Activated CD8-positive, alpha-beta T cell treated with anti-CD3 and anti-CD28 coated beads for 36 hours (primary cell): ENCODE data around the gene DCC. TPM values are rescaled to one million over a fixed set of nuclear protein-coding genes. Genes with fewer than 3 reads are reported as not detected.

ENCODE experiments used
- ATAC-seq: fragments of 200-7000 bp; cut with Tn5 transposase; one replicate; pipeline ENCODE4 v1.10.0; 2021; ENCODE audit warnings: mild to moderate bottlenecking, moderate library complexity
- CTCF ChIA-PET: fragments of 350-600 bp; sonication (Branson Sonifier 250); formaldehyde crosslinking; loops from one replicate; lab custom pipeline; 2021; ENCODE audit warnings: antibody characterized with exemption; lab: Charles Lee
- POLR2A ChIA-PET: fragments of 350-600 bp; sonication (Branson Sonifier 250); formaldehyde crosslinking; loops from one replicate; lab custom pipeline; 2021; ENCODE audit warnings: antibody characterized with exemption; lab: Charles Lee
- DNase-seq: peaks from one replicate; pipeline ENCODE4 v3.0.0-alpha.2; 2020
- H3K27ac Mint-ChIP-seq: one replicate; pipeline ENCODE4 v1.8.0; 2021; ENCODE audit warnings: mild to moderate bottlenecking, mixed read lengths
- H3K27me3 Mint-ChIP-seq: one replicate; pipeline ENCODE4 v1.8.0; 2021; ENCODE audit warnings: mixed read lengths
- H3K36me3 Mint-ChIP-seq: one replicate; pipeline ENCODE4 v1.8.0; 2021; ENCODE audit warnings: low read depth, mixed read lengths
- H3K4me1 Mint-ChIP-seq: one replicate; pipeline ENCODE4 v1.8.0; 2021; ENCODE audit warnings: low read depth, mixed read lengths
- H3K4me3 Mint-ChIP-seq: one replicate; pipeline ENCODE4 v1.8.0; 2021; ENCODE audit warnings: mild to moderate bottlenecking, moderate library complexity, mixed read lengths
- H3K9me3 Mint-ChIP-seq: one replicate; pipeline ENCODE4 v1.8.0; 2021; ENCODE audit warnings: mixed read lengths
- CTCF ChIP-seq: fragments of 200-600 bp; IDR thresholded peaks from one replicate; pipeline ENCODE4 v1.8.0; 2022; ENCODE audit warnings: antibody characterized with exemption, mild to moderate bottlenecking
- intact Hi-C: fragments of 100-400 bp; cut with micrococcal nuclease; formaldehyde crosslinking; loops from one replicate; pipeline ENCODE4 v1.10.0; 2022
- total RNA-seq, 2 experiments: library from RNA; stranded (reverse); gene quantifications; one replicate each; pipeline ENCODE4 v1.2.3, GENCODE V29; 2021

DCC gene
- total RNA-seq, 2 experiments from 2014 or later, result not detected

GRCh38 chr18:52813635-52814416 is 473.8 kb downstream of the DCC start:
- no peak overlapping the region for H3K4me3 Mint-ChIP-seq

GRCh38 chr18:52815651-52816050 is 475.7 kb downstream of the DCC start:
- no peak for TF ChIP-seq CTCF
- ChIA-PET POLR2A (no interaction called here), CTCF (no interaction called here)
- Mint-ChIP-seq H3K27ac (no peak overlapping the region), H3K27me3 (no peaks in the 10 kb centered on the region), H3K36me3 (no peaks in the 10 kb centered on the region), H3K4me1 (no peaks in the 10 kb centered on the region), H3K4me3 (no peak overlapping the region), H3K9me3 (peaks cover 2% of the 10 kb centered on the region)
- ATAC-seq, result no peak
- intact Hi-C loops, result no loop called here
- no peak for DNase-seq

More at GRCh38 chr18:52813635-52814416, 473.8 kb downstream of the DCC start:
- no peaks in the 10 kb centered on the region for H3K4me1 Mint-ChIP-seq
- H3K27ac Mint-ChIP-seq, result no peak overlapping the region
- ATAC-seq (no peak), DNase-seq (no peak)
- peaks cover 2% of the 10 kb centered on the region for H3K9me3 Mint-ChIP-seq
- H3K36me3 Mint-ChIP-seq, result no peaks in the 10 kb centered on the region
- H3K27me3 Mint-ChIP-seq, result no peaks in the 10 kb centered on the region
- CTCF ChIA-PET, result no interaction called here
- no peak for TF ChIP-seq CTCF
- intact Hi-C loops, result no loop called here
- POLR2A ChIA-PET, result interaction anchor here (0.6 kb wide), 1 partner anchor 214 kb away, joined by 5 read pairs; no protein-coding TSS in a partner anchor

- no peak for ATAC-seq
- no peak for TF ChIP-seq CTCF
- Mint-ChIP-seq H3K27me3 (no peaks in the 10 kb centered on the region), H3K4me3 (no peak overlapping the region), H3K4me1 (no peaks in the 10 kb centered on the region), H3K36me3 (no peaks in the 10 kb centered on the region), H3K9me3 (peaks cover 4% of the 10 kb centered on the region), H3K27ac (no peak overlapping the region)
- CTCF ChIA-PET, result no interaction called here
- intact Hi-C loops, result no loop called here
- POLR2A ChIA-PET, result no interaction called here
- DNase-seq, result no peak
These were observed 476.1 kb downstream of the DCC start for GRCh38 chr18:52816121-52816520.

- no peak for TF ChIP-seq CTCF
- no peak overlapping the region for H3K4me3 Mint-ChIP-seq
- H3K36me3 Mint-ChIP-seq, result no peaks in the 10 kb centered on the region
- no peaks in the 10 kb centered on the region for H3K4me1 Mint-ChIP-seq
- no peaks in the 10 kb centered on the region for H3K27me3 Mint-ChIP-seq
- H3K9me3 Mint-ChIP-seq, result peaks cover 7% of the 10 kb centered on the region
- intact Hi-C loops, result no loop called here
- ATAC-seq (no peak), DNase-seq (no peak)
- ChIA-PET POLR2A (no interaction called here), CTCF (no interaction called here)
- H3K27ac Mint-ChIP-seq, result no peak overlapping the region
These were observed 482.2 kb downstream of the DCC start for GRCh38 chr18:52822160-52822559.

GRCh38 chr18:52824126-52824525 is 484.1 kb downstream of the DCC start:
- CTCF ChIA-PET, result no interaction called here
- no peak overlapping the region for H3K27ac Mint-ChIP-seq
- no peaks in the 10 kb centered on the region for H3K36me3 Mint-ChIP-seq
- no peak overlapping the region for H3K4me3 Mint-ChIP-seq
- no peak for ATAC-seq
- no peaks in the 10 kb centered on the region for H3K27me3 Mint-ChIP-seq
- no peaks in the 10 kb centered on the region for H3K4me1 Mint-ChIP-seq
- TF ChIP-seq CTCF, result no peak
- POLR2A ChIA-PET, result no interaction called here
- peaks cover 7% of the 10 kb centered on the region for H3K9me3 Mint-ChIP-seq
- intact Hi-C loops, result no loop called here
- DNase-seq, result no peak
